ENCODE data around the gene WWOX. TPM values are rescaled to one million over a fixed set of nuclear protein-coding genes. Genes with fewer than 3 reads are reported as not detected.

WWOX gene
- total and polyA plus RNA-seq, 2 of the 13 experiments (the other 11 are each of a cell fraction or from before 2014, with no cell fraction given) = 9.1 to 37.4 TPM

- TF ChIP-seq BCLAF1 (IDR thresholded peaks at IDR 0.05) = no peak
- TF ChIP-seq, protein P1, sequence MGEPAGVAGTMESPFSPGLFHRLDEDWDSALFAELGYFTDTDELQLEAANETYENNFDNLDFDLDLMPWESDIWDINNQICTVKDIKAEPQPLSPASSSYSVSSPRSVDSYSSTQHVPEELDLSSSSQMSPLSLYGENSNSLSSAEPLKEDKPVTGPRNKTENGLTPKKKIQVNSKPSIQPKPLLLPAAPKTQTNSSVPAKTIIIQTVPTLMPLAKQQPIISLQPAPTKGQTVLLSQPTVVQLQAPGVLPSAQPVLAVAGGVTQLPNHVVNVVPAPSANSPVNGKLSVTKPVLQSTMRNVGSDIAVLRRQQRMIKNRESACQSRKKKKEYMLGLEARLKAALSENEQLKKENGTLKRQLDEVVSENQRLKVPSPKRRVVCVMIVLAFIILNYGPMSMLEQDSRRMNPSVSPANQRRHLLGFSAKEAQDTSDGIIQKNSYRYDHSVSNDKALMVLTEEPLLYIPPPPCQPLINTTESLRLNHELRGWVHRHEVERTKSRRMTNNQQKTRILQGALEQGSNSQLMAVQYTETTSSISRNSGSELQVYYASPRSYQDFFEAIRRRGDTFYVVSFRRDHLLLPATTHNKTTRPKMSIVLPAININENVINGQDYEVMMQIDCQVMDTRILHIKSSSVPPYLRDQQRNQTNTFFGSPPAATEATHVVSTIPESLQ (CRISPR knock-in tag; conservative IDR thresholded peaks at IDR 0.05) = no peak; the same call in 1 of the 2 replicates
- TF ChIP-seq ZKSCAN1 (IDR thresholded peaks at IDR 0.05; ENCODE audit: low read length) = peak; percentile 95
- TF ChIP-seq ZNF644 (CRISPR knock-in tag; IDR thresholded peaks at IDR 0.05; ENCODE audit: low read depth) = peak; percentile 94
- TF ChIP-seq FUBP1 (CRISPR knock-in tag; IDR thresholded peaks at IDR 0.05; ENCODE audit: borderline replicate concordance) = no peak
- peak; percentile 83 for TF ChIP-seq ZNF772 (CRISPR knock-in tag; IDR thresholded peaks at IDR 0.05)
- TF ChIP-seq HOXA9 (CRISPR knock-in tag; IDR thresholded peaks at IDR 0.05; ENCODE audit: borderline replicate concordance) = no peak
- no peak for TF ChIP-seq PHF20 (CRISPR knock-in tag; IDR thresholded peaks at IDR 0.05)
- TF ChIP-seq TCF7 (IDR thresholded peaks at IDR 0.05; ENCODE audit: low read depth) = peak; percentile 98
- no peak for TF ChIP-seq ZNF460 (CRISPR knock-in tag; IDR thresholded peaks at IDR 0.05; ENCODE audit: borderline replicate concordance)
- TF ChIP-seq ZNF232 (CRISPR knock-in tag; IDR thresholded peaks at IDR 0.05; ENCODE audit: borderline replicate concordance) = peak; percentile 46; the same call in 1 of the 2 replicates
- TF ChIP-seq ZNF224 (CRISPR knock-in tag; IDR thresholded peaks at IDR 0.05) = no peak
- 0 out of 2 replicates have a peak, but pooled peaks have one; percentile 9 for TF ChIP-seq ZNF616 (CRISPR knock-in tag; IDR thresholded peaks at IDR 0.05; ENCODE audit: low read depth)
- TF ChIP-seq ARHGAP35 (CRISPR knock-in tag; IDR thresholded peaks at IDR 0.05; ENCODE audit: borderline replicate concordance) = no peak
- peak; percentile 55 to 81; a peak in 3 of 4 replicates for TF ChIP-seq NR2F1 (CRISPR knock-in tag; IDR thresholded peaks at IDR 0.05)
- TF ChIP-seq SETDB1 (CRISPR knock-in tag; IDR thresholded peaks at IDR 0.05; ENCODE audit: borderline replicate concordance) = no peak
- 0 out of 2 replicates have a peak, but pooled peaks have one; percentile 23 for TF ChIP-seq ZNF205 (CRISPR knock-in tag; IDR thresholded peaks at IDR 0.05)
- TF ChIP-seq ZNF557 (CRISPR knock-in tag; IDR thresholded peaks at IDR 0.05) = peak; percentile 23; the same call in 1 of the 2 replicates
- no peak for TF ChIP-seq KDM4B (CRISPR knock-in tag; IDR thresholded peaks at IDR 0.05)
- TF ChIP-seq MAFG (CRISPR knock-in tag; IDR thresholded peaks at IDR 0.05) = peak; percentile 81
- TF ChIP-seq PHF21A (CRISPR knock-in tag; IDR thresholded peaks at IDR 0.05) = peak; percentile 56; the same call in 1 of the 2 replicates
- TF ChIP-seq MLLT10 (CRISPR knock-in tag; IDR thresholded peaks at IDR 0.05) = no peak
- no peak for TF ChIP-seq ZNF567 (CRISPR knock-in tag; IDR thresholded peaks at IDR 0.05; ENCODE audit: borderline replicate concordance)
- TF ChIP-seq ZNF136 (CRISPR knock-in tag; IDR thresholded peaks at IDR 0.05; ENCODE audit: low read depth) = peak; percentile 83; the same call in 1 of the 2 replicates
- peak; percentile 91 for TF ChIP-seq FOXO1 (CRISPR knock-in tag; IDR thresholded peaks at IDR 0.05)
- no peak; the same call in 1 of the 2 replicates for TF ChIP-seq SP2 (CRISPR knock-in tag; IDR thresholded peaks at IDR 0.05)
These were observed 497.6 kb downstream of the WWOX start (continued) for GRCh38 chr16:78596996-78597422.
